DND-41 (cell line): Measurements from ENCODE around the gene GTF2A1L.

Experiments
- EZH2 ChIP-seq: IDR thresholded peaks from 3 replicates; pipeline ENCODE4 v1.6.1; 2012; ENCODE audit warnings: borderline replicate concordance, low read depth, mild to moderate bottlenecking, moderate library complexity, low read length, inconsistent platforms; ENCODE audit not compliant: severe bottlenecking
- TF ChIP-seq, protein P1 (sequence below): IDR thresholded peaks from 2 replicates; pipeline ENCODE4 v1.5.1; 2012; ENCODE audit warnings: borderline replicate concordance, low read length, moderate library complexity, mild to moderate bottlenecking; ENCODE audit not compliant: poor library complexity, severe bottlenecking; ENCODE audit errors: extremely low read depth

DNA sequence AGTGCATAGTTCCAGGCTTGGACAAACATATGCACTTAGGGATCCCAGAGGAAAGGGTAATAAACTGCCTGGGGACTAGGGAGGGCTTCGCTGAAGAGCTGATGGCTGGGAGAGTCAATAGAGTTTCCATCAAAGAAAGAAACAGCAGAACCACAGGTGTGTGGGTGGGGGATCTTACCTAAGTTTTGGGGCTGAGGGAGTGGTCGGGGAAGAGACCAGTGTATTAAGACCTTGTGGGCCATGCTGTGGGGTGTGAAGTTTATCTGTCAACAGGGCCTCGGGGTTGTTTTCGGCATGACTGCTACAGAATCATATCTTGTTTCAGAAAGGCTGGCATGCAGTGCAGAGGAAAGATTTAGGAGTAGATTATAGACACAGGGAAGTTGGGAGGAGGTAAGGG lies 31.2 kb upstream of the GTF2A1L start:
- TF ChIP-seq, protein P1, sequence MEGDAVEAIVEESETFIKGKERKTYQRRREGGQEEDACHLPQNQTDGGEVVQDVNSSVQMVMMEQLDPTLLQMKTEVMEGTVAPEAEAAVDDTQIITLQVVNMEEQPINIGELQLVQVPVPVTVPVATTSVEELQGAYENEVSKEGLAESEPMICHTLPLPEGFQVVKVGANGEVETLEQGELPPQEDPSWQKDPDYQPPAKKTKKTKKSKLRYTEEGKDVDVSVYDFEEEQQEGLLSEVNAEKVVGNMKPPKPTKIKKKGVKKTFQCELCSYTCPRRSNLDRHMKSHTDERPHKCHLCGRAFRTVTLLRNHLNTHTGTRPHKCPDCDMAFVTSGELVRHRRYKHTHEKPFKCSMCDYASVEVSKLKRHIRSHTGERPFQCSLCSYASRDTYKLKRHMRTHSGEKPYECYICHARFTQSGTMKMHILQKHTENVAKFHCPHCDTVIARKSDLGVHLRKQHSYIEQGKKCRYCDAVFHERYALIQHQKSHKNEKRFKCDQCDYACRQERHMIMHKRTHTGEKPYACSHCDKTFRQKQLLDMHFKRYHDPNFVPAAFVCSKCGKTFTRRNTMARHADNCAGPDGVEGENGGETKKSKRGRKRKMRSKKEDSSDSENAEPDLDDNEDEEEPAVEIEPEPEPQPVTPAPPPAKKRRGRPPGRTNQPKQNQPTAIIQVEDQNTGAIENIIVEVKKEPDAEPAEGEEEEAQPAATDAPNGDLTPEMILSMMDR: no peak
- TF ChIP-seq EZH2: no peak
